HepG2 (cell line): ENCODE results near the gene C2orf81. TPM values are rescaled to one million over a fixed set of nuclear protein-coding genes. Genes with fewer than 3 reads are reported as not detected.

Experiments used
- ARID2 ChIP-seq: sonication (generic); formaldehyde crosslinking; IDR thresholded peaks from 2 replicates; pipeline ENCODE4 v1.8.1; 2022; ENCODE audit warnings: mild to moderate bottlenecking, missing genetic modification reagents, borderline replicate concordance
- CCDC6 ChIP-seq: sonication (generic); formaldehyde crosslinking; IDR thresholded peaks from 2 replicates; pipeline ENCODE4 v1.8.1; 2022; ENCODE audit warnings: mild to moderate bottlenecking, missing genetic modification reagents, moderate library complexity
- HOXA5 ChIP-seq: sonication (generic); formaldehyde crosslinking; IDR thresholded peaks from 2 replicates; pipeline ENCODE4 v1.4.0; 2020; ENCODE audit warnings: missing genetic modification reagents
- JUN ChIP-seq: sonication (generic); formaldehyde crosslinking; IDR thresholded peaks from 2 replicates; pipeline ENCODE4 v1.4.0; 2020; ENCODE audit warnings: mild to moderate bottlenecking, missing genetic modification reagents
- KMT2A ChIP-seq: sonication (generic); formaldehyde crosslinking; IDR thresholded peaks from 2 replicates; pipeline ENCODE4 v1.4.0; 2020; ENCODE audit warnings: missing genetic modification reagents
- MZF1 ChIP-seq: sonication (generic); formaldehyde crosslinking; IDR thresholded peaks from 2 replicates; pipeline ENCODE4 v1.8.1; 2023; ENCODE audit warnings: mild to moderate bottlenecking, missing genetic modification reagents, borderline replicate concordance
- POLR2G ChIP-seq: fragments of 200-400 bp; formaldehyde crosslinking; IDR thresholded peaks from 2 replicates; pipeline ENCODE4 v1.6.1; 2018; ENCODE audit warnings: mild to moderate bottlenecking, low read depth, low read length, moderate library complexity
- SIN3A ChIP-seq: IDR thresholded peaks from 2 replicates; pipeline ENCODE4 v1.6.1; 2011; ENCODE audit warnings: low read depth, mild to moderate bottlenecking, control low read depth, low read length, borderline replicate concordance
- TOPORS ChIP-seq: sonication (generic); formaldehyde crosslinking; IDR thresholded peaks from 2 replicates; pipeline ENCODE4 v1.8.0; 2023; ENCODE audit warnings: mild to moderate bottlenecking, missing genetic modification reagents
- ZMYM4 ChIP-seq: sonication (generic); formaldehyde crosslinking; IDR thresholded peaks from 2 replicates; pipeline ENCODE4 v1.8.1; 2023; ENCODE audit warnings: mild to moderate bottlenecking, missing genetic modification reagents
- ZNF235 ChIP-seq: sonication (generic); formaldehyde crosslinking; IDR thresholded peaks from 2 replicates; pipeline ENCODE4 v1.8.1; 2023; ENCODE audit warnings: mild to moderate bottlenecking, missing genetic modification reagents, borderline replicate concordance
- ZNF550 ChIP-seq: sonication (generic); formaldehyde crosslinking; IDR thresholded peaks from 2 replicates; pipeline ENCODE4 v1.4.0; 2020; ENCODE audit warnings: mild to moderate bottlenecking, missing genetic modification reagents, borderline replicate concordance
- ZNF607 ChIP-seq: sonication (generic); formaldehyde crosslinking; IDR thresholded peaks from 2 replicates; pipeline ENCODE4 v1.5.1; 2020; ENCODE audit warnings: missing genetic modification reagents, mild to moderate bottlenecking, borderline replicate concordance
- polyA plus RNA-seq, 8 experiments: library from polyadenylated mRNA; depleted of rRNA in 3 of 8; stranded (reverse) in 7 of 8; unstranded in 1 of 8; fragments of >200 nt; fragmentation: Illumina TruSeq in 4 of 8; extraction: Trizol in 4 of 8; gene quantifications; 2 replicates each; pipeline versions ENCODE4 v1.2.1 to v1.2.3, GENCODE V29; 2011 to 2016; ENCODE audit warnings: low read depth in 4 of 8, missing spikeins in 1 of 8, mixed read lengths in 1 of 8; ENCODE audit not compliant: insufficient read depth in 1 of 8
- total RNA-seq, 5 experiments: library from RNA; depleted of rRNA; stranded (reverse); fragments of >200 nt; fragmentation: Illumina TruSeq; extraction: Trizol; gene quantifications; 2 replicates each; pipeline ENCODE4 v1.2.3, GENCODE V29; 2016; ENCODE audit warnings: low read depth in 1 of 5
- TF ChIP-seq, protein P1 (sequence below), 2 experiments: sonication (generic) in 1 of 2; formaldehyde crosslinking in 1 of 2; IDR thresholded peaks; 2 replicates each; pipeline versions ENCODE4 v1.4.0 to v1.6.1; 2018 to 2020; ENCODE audit warnings: missing genetic modification reagents in 2 of 2, borderline replicate concordance in 1 of 2, low read depth in 1 of 2, mild to moderate bottlenecking in 1 of 2, missing biosample characterization in 1 of 2
- TF ChIP-seq, protein P2 (sequence below): sonication (generic); formaldehyde crosslinking; IDR thresholded peaks from 2 replicates; pipeline ENCODE4 v1.4.0; 2020; ENCODE audit warnings: mild to moderate bottlenecking, missing genetic modification reagents, borderline replicate concordance
- TF ChIP-seq, protein P3 (sequence below): sonication (generic); formaldehyde crosslinking; IDR thresholded peaks from 2 replicates; pipeline ENCODE4 v1.5.1; 2020; ENCODE audit warnings: mild to moderate bottlenecking, missing genetic modification reagents, moderate library complexity
- TF ChIP-seq, protein P4 (sequence below): sonication (generic); formaldehyde crosslinking; IDR thresholded peaks from 2 replicates; pipeline ENCODE4 v1.4.0; 2020; ENCODE audit warnings: mild to moderate bottlenecking, missing genetic modification reagents, borderline replicate concordance

The C2orf81 gene
- total and polyA plus RNA-seq, 2 of the 13 experiments (the other 11 are each of a cell fraction or from before 2014, with no cell fraction given), result 0.15 to 0.17 TPM

DNA sequence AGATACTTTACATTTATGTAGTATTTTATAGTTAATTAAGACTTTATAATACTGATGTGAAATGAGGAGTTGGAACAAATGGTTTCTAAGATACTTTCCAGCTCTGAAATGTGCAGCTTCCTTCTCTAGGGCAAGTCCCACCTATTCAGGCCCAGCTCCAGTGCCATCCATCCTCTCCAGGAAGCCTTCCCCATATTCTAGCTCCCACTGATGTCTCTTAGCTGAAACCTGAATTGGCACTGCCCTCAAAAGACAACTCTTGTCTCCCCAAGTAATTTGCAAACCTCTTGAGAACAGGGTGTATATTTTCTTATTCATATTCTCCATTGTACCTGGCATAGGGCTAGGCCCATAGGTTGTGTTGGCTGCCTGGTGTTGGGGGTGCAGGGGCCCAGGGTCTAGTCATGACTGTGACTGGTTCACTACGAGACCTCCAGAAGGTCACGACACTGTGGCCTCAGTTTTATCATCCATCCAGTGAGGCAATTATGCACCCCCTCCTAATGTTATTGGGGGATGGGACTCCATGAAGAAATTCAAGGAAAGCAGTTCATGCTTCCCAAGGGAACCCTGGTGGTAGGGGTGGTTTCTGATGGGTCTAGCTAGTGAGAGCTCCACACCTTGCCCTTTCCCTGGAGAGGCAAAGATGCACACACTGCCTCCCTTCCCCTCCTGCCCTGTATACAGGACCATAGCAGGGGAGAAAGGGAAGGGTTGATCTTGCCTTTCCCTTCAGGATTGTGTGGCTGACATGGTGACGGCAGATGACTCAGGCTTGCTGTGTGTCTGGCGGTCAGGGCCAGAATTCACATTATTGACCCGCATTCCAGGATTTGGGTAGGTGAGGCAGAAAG lies 2.9 kb upstream of the C2orf81 start (continued):
- TF ChIP-seq ZNF607 (peak; percentile 79; the same call in 1 of the 2 replicates), MZF1 (CRISPR knock-in tag) (no peak), ARID2 (CRISPR knock-in tag) (0 out of 2 replicates have a peak, but pooled peaks have one; percentile 45), POLR2G (peak; percentile 80), ZNF550 (CRISPR knock-in tag) (0 out of 2 replicates have a peak, but pooled peaks have one; percentile 9), TOPORS (CRISPR knock-in tag) (0 out of 2 replicates have a peak, but pooled peaks have one; percentile 33), ZNF235 (CRISPR knock-in tag) (no peak), ZMYM4 (CRISPR knock-in tag) (peak; percentile 24; the same call in 1 of the 2 replicates), HOXA5 (CRISPR knock-in tag) (0 out of 2 replicates have a peak, but pooled peaks have one; percentile 59), CCDC6 (CRISPR knock-in tag) (peak; percentile 91), SIN3A (0 out of 2 replicates have a peak, but pooled peaks have one; percentile 58), KMT2A (0 out of 2 replicates have a peak, but pooled peaks have one; percentile 46), JUN (CRISPR knock-in tag) (no peak)
- TF ChIP-seq, protein P1, sequence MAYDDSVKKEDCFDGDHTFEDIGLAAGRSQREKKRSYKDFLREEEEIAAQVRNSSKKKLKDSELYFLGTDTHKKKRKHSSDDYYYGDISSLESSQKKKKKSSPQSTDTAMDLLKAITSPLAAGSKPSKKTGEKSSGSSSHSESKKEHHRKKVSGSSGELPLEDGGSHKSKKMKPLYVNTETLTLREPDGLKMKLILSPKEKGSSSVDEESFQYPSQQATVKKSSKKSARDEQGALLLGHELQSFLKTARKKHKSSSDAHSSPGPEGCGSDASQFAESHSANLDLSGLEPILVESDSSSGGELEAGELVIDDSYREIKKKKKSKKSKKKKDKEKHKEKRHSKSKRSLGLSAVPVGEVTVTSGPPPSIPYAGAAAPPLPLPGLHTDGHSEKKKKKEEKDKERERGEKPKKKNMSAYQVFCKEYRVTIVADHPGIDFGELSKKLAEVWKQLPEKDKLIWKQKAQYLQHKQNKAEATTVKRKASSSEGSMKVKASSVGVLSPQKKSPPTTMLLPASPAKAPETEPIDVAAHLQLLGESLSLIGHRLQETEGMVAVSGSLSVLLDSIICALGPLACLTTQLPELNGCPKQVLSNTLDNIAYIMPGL (CRISPR knock-in tag; IDR thresholded peaks at IDR 0.05; ENCODE audit: borderline replicate concordance in 1 of 2, low read depth in 1 of 2), result no peak; a peak in 1 of 4 replicates
- TF ChIP-seq, protein P2, sequence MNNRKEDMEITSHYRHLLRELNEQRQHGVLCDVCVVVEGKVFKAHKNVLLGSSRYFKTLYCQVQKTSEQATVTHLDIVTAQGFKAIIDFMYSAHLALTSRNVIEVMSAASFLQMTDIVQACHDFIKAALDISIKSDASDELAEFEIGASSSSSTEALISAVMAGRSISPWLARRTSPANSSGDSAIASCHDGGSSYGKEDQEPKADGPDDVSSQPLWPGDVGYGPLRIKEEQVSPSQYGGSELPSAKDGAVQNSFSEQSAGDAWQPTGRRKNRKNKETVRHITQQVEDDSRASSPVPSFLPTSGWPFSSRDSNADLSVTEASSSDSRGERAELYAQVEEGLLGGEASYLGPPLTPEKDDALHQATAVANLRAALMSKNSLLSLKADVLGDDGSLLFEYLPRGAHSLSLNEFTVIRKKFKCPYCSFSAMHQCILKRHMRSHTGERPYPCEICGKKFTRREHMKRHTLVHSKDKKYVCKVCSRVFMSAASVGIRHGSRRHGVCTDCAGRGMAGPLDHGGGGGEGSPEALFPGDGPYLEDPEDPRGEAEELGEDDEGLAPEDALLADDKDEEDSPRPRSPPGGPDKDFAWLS (CRISPR knock-in tag), result no peak
- TF ChIP-seq, protein P3, sequence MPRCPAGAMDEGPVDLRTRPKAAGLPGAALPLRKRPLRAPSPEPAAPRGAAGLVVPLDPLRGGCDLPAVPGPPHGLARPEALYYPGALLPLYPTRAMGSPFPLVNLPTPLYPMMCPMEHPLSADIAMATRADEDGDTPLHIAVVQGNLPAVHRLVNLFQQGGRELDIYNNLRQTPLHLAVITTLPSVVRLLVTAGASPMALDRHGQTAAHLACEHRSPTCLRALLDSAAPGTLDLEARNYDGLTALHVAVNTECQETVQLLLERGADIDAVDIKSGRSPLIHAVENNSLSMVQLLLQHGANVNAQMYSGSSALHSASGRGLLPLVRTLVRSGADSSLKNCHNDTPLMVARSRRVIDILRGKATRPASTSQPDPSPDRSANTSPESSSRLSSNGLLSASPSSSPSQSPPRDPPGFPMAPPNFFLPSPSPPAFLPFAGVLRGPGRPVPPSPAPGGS, result peak; percentile 48; the same call in 1 of the 2 replicates
- TF ChIP-seq, protein P4, sequence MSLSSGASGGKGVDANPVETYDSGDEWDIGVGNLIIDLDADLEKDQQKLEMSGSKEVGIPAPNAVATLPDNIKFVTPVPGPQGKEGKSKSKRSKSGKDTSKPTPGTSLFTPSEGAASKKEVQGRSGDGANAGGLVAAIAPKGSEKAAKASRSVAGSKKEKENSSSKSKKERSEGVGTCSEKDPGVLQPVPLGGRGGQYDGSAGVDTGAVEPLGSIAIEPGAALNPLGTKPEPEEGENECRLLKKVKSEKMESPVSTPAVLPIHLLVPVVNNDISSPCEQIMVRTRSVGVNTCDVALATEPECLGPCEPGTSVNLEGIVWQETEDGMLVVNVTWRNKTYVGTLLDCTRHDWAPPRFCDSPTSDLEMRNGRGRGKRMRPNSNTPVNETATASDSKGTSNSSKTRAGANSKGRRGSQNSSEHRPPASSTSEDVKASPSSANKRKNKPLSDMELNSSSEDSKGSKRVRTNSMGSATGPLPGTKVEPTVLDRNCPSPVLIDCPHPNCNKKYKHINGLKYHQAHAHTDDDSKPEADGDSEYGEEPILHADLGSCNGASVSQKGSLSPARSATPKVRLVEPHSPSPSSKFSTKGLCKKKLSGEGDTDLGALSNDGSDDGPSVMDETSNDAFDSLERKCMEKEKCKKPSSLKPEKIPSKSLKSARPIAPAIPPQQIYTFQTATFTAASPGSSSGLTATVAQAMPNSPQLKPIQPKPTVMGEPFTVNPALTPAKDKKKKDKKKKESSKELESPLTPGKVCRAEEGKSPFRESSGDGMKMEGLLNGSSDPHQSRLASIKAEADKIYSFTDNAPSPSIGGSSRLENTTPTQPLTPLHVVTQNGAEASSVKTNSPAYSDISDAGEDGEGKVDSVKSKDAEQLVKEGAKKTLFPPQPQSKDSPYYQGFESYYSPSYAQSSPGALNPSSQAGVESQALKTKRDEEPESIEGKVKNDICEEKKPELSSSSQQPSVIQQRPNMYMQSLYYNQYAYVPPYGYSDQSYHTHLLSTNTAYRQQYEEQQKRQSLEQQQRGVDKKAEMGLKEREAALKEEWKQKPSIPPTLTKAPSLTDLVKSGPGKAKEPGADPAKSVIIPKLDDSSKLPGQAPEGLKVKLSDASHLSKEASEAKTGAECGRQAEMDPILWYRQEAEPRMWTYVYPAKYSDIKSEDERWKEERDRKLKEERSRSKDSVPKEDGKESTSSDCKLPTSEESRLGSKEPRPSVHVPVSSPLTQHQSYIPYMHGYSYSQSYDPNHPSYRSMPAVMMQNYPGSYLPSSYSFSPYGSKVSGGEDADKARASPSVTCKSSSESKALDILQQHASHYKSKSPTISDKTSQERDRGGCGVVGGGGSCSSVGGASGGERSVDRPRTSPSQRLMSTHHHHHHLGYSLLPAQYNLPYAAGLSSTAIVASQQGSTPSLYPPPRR (CRISPR knock-in tag), result no peak; the same call in 1 of the 2 replicates
